ENCODE results near the gene STPG1.

DNA sequence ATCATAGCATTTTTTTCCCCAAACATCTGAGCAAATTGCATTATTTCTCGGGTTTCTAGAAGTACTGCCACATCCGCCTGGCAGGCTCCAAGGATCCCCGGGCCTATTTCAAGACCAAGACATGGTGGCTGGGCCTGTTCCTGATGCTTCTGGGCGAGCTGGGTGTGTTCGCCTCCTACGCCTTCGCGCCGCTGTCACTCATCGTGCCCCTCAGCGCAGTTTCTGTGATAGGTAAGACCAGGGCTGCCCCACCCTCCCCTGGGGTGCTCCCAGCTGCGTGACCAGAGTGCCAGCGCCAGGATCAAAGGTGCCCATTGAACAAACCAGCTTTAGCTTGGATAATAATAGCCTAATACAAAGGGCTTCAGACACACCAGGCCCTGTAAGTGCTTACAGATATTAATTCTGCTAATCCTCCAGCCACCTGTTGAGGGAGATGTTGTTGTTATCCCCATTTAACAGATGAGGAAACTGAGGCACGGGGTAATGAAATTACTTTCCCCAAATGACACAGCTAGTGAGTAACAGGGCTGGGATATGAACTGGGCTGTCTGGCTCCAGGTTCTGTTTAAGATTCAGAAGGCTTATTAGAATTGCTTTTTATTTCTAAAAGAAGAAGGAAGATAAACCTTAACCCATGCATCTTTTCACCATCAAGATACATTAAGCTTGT is 28.6 kb upstream of the STPG1 start:
- TF ChIP-seq, protein P1, sequence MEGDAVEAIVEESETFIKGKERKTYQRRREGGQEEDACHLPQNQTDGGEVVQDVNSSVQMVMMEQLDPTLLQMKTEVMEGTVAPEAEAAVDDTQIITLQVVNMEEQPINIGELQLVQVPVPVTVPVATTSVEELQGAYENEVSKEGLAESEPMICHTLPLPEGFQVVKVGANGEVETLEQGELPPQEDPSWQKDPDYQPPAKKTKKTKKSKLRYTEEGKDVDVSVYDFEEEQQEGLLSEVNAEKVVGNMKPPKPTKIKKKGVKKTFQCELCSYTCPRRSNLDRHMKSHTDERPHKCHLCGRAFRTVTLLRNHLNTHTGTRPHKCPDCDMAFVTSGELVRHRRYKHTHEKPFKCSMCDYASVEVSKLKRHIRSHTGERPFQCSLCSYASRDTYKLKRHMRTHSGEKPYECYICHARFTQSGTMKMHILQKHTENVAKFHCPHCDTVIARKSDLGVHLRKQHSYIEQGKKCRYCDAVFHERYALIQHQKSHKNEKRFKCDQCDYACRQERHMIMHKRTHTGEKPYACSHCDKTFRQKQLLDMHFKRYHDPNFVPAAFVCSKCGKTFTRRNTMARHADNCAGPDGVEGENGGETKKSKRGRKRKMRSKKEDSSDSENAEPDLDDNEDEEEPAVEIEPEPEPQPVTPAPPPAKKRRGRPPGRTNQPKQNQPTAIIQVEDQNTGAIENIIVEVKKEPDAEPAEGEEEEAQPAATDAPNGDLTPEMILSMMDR (IDR thresholded peaks at IDR 0.05; ENCODE audit: insufficient read depth, low read depth, low read length): no peak
- TF ChIP-seq EZH2 (IDR thresholded peaks at IDR 0.05; ENCODE audit: insufficient read depth, low read length): no peak

Measured in astrocyte (in vitro differentiated cells and primary cell).